Stimulated activated naive CD4-positive, alpha-beta T cell treated with Interleukin-2 at 50 U/mL for 16 hours (primary cell): Measurements from ENCODE around the gene MAGEA4.
"Not testable (repeated sequence)": the region's sequence is repeated elsewhere in the genome, so short reads cannot be mapped to it uniquely, and the experiment has no call there.

Experiments used
- DNase-seq: peaks from one replicate; lab custom pipeline; 2025; lab: John Stamatoyannopoulos, UW

The MAGEA4 gene, protein sequence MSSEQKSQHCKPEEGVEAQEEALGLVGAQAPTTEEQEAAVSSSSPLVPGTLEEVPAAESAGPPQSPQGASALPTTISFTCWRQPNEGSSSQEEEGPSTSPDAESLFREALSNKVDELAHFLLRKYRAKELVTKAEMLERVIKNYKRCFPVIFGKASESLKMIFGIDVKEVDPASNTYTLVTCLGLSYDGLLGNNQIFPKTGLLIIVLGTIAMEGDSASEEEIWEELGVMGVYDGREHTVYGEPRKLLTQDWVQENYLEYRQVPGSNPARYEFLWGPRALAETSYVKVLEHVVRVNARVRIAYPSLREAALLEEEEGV

GRCh38 chrX:151912780-151913179, at the start of gene MAGEA4:
MAGEA4 (plus strand) TSS chrX:151912889; CDS start chrX:151923665, 10,776 bp downstream.
- no peak for DNase-seq

GRCh38 chrX:151870602-151871001, 42.1 kb upstream of the MAGEA4 start:
- DNase-seq, result no peak

- DNase-seq, result no peak
These were observed 41.4 kb upstream of the MAGEA4 start for GRCh38 chrX:151871244-151871643.

GRCh38 chrX:151873096-151873495, 39.6 kb upstream of the MAGEA4 start:
- no peak for DNase-seq

DNA sequence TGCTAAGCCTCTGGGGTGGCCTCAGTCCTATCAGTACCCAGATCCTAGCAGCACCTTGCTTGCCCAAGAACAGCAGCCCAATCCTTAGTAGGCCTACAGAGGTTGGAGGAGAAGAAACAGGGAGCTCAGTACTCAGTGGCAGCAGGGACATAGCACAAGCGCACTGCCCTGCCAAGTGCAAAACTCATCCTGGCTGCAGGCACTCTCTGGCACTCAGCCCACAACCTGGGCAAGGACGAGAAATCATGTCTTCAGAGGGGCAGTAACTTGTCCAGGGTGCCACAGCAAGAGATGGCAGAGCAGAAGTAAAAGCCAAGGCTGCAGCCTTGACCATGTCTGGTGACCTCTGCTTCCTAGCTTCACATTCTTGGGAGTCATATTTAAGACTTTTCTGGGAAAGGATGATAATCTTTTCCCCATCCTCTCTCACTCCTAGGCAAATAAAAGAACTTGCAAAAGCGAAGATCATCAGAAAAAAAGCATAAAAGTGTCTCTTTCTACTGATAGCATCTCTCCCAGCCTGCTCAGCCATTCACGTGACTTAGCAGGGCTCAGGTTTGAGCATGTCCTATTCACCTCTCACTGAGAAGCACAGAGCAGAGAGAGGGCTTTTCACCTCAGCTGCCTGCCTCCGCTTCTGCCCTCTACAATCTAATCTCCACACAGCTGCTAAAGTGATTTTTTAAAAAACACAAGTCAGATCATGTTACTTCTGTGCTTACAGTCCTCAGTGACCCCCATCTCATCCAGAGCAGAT, 37.2 kb upstream of the MAGEA4 start:
- no peak for DNase-seq

GRCh38 chrX:151878574-151878973, 34.1 kb upstream of the MAGEA4 start:
- DNase-seq, result no peak

- no peak for DNase-seq
These were observed 32.8 kb upstream of the MAGEA4 start for GRCh38 chrX:151879856-151880255.

DNA sequence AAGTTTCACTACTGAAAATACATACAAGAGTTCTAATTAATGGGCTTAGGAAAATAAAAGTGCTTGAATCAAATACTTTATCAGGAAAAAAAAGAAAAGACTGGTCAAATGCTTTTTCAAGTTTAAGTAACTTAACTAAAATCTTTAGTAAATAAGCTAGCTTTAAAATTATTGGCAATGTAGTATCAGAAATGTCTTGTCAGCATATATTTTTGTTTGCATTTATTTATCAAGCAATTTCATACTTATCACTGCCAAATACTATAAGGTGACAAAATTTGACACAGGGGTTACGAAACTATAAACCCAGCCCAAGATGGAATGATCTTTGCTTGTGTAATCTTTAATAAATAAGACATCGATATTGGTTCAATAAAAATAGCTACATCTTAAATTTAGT, 31.8 kb upstream of the MAGEA4 start:
- no peak for DNase-seq

DNA sequence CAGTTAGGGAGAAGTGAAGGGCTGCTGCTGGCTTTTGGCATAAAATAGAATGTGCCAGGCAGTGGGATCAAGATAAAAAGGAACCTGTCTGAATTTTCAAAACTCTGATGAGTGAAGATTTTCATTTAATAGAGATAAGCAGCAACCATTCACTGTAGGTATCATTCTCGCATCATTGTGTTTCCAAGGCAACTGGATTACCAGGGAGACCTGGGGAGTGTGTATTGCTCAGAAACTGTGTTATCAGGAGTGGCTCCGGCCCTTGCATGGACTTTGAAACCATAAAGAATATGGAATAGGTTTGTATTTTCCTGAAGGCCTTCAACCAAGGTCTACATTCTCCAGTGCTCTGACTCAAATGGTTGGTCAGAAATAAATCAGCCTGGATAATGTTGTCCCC, 23.3 kb upstream of the MAGEA4 start:
- DNase-seq, result no peak

DNA sequence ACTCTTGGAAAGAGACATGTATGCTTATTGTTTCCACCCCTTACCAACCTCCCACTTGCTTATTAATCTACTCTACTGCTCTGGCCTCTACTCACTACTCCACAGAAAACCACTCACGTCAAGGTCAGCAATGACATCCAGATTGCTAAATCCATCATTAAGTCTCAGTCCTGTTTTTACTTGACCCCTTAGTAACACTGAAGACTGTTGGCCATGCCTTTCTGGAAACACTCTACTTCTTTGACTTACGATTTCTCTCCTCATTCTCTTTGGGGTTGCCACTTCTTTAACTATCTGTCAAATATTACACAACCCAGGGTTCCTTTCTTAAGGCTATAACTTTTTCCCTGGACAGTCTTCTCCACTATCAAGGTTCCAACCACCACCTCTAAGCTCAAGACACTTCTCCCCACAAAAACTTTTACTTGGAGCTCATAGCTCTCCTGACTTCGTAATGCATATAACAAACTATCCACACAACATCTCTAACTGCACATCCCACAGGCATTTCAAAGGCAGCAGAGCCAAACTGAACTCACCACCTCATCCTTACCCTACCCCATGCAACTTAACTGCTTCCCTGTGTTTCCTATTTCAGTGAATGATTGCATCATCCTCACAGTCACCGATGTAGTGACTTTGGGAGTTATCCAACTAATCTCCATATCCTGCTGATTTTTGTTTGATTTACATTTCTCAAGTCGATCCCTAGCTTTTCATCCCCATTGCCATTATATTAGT, 15.8 kb upstream of the MAGEA4 start:
- DNase-seq, result no peak

DNA sequence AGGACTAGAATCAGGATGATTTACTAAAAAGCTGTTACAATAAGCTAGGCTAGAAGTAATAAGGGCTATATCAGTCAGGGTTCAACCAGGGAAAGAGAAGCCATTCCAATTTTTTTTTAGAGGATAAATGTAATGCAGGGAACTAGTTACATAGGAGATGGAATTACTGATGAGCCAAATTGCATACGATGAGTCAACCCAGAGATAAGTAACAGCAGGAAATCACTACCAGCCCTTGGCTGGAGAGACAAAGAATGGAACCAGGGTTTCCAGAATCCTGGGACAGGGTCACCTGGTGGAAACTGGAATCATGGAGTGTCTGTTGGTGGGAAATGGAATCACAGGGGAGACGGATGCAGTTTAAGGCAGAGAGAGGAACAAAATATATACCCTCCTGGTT, 13.1 kb upstream of the MAGEA4 start:
- DNase-seq, result no peak

DNA sequence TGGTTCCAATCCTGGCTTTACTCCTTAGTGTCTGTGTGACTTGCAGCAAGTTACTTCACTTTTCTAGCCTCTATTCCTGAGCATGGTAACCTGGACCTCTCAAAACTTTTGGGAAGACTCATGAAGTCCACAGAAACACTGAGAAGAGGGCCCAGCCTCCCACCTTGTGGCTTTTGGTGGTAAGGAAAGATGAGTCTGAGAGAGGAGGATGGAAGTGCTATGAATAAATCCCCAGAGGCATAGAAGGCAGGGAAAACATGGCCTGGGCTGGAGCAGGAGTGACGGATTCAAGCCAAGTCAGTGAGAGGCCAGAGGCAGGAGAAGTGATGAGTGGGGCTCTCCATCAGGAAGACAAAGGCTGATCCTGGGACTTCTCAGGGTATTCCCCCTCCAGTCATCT, 10.9 kb upstream of the MAGEA4 start:
- DNase-seq, result no peak

GRCh38 chrX:151902813-151903591, 9.7 kb upstream of the MAGEA4 start:
- DNase-seq, result no peak

GRCh38 chrX:151904989-151905388, 7.7 kb upstream of the MAGEA4 start:
- DNase-seq, result no peak

DNA sequence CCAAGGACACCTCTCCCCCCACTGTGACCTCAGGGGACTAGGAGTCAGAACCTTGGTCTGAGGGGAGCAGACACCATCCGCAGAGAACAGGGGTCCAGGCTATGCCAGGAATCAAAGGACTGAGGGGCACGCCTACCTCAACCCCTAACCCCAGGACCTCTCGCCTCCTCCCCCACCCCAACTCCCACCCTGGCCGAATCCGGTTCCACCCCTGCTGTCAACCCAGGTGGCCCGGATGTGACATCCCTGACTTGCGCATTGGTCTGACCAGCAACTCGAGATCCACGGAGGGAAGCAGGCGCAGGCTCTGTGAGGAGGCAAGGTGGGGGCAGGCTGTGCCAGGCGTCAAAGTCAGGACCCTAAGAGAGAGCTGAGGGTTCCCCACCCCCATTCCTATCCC, 468 bp upstream of the MAGEA4 start:
- DNase-seq, result no peak

DNA sequence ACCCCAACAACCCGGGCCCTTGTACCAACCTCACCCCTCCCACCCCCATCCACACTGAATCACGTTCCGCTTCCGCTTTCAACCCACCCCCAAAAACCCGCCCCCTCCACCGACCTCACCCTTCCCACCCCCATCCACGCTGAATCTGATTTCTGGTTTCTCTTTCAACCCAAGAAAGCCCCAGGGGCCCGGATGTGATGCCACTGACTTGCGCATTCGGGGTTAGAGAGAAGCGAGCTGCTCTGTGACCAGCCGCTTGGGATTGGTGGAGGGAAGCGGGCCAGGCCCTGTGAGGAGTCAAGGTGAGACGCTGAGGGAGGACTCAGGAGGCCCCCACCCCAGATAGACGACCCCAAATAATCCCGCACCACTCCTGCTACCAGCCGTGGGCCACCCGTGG, 6.0 kb downstream of the MAGEA4 start:
- DNase-seq, result not testable (repeated sequence)

GRCh38 chrX:151919610-151920009, 6.9 kb downstream of the MAGEA4 start:
- no peak for DNase-seq

GRCh38 chrX:151920101-151920500, 7.4 kb downstream of the MAGEA4 start:
- DNase-seq, result no peak

- DNase-seq, result no peak
These were observed 7.8 kb downstream of the MAGEA4 start for GRCh38 chrX:151920530-151920929.

- no peak for DNase-seq
These were observed 8.6 kb downstream of the MAGEA4 start for GRCh38 chrX:151921292-151921691.

GRCh38 chrX:151921866-151922265, 9.2 kb downstream of the MAGEA4 start:
- no peak for DNase-seq

DNA sequence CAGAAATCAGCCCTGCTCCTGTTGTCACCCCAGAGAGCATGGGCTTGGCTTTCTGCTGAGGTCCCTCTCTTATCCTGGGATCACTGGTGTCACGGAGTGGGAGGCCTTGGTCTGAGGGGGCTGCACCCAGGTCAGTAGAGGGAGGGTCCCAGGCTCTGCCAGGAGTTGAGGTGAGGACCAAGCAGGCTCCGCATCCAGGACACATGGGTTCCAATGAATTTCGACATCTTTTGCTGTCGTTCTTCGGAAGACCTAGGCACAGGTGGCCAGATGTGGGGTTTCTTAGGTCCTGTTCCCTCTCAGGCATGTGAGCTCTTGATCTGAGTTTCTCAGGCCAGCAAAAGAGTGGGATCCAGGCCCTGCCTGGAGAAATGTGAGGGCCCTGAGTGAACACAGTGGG, 10.0 kb downstream of the MAGEA4 start:
- no peak for DNase-seq
